Measurements from ENCODE around the gene TAC1.
"Not testable (repeated sequence)": the region's sequence is repeated elsewhere in the genome, so short reads cannot be mapped to it uniquely, and the experiment has no call there.

Gene TAC1

GRCh38 chr7:97770850-97771249 lies 39.0 kb downstream of the TAC1 start:
- H3K9me3 Mint-ChIP-seq: no peaks in the 10 kb centered on the region
- H3K27me3 Mint-ChIP-seq: peaks cover 13% of the 10 kb centered on the region
- no peaks in the 10 kb centered on the region for H3K4me1 Mint-ChIP-seq (ENCODE audit: low read depth)
- H3K36me3 Mint-ChIP-seq (ENCODE audit: low read depth): no peaks in the 10 kb centered on the region
- no peak overlapping the region for H3K4me3 Mint-ChIP-seq
- H3K27ac Mint-ChIP-seq: no peak overlapping the region

GRCh38 chr7:97771576-97771975 lies 39.7 kb downstream of the TAC1 start:
- no peaks in the 10 kb centered on the region for H3K36me3 Mint-ChIP-seq (ENCODE audit: low read depth)
- no peaks in the 10 kb centered on the region for H3K9me3 Mint-ChIP-seq
- H3K4me1 Mint-ChIP-seq (ENCODE audit: low read depth): no peaks in the 10 kb centered on the region
- no peak overlapping the region for H3K4me3 Mint-ChIP-seq
- H3K27me3 Mint-ChIP-seq: peaks cover 18% of the 10 kb centered on the region
- H3K27ac Mint-ChIP-seq: no peak overlapping the region

GRCh38 chr7:97772045-97772901 lies 40.4 kb downstream of the TAC1 start:
- Mint-ChIP-seq H3K4me3 (no peak overlapping the region), H3K27me3 (peaks cover 18% of the 10 kb centered on the region)

GRCh38 chr7:97786398-97786797 lies 54.5 kb downstream of the TAC1 start:
- H3K4me1 Mint-ChIP-seq (ENCODE audit: low read depth); H3K4me3 Mint-ChIP-seq; H3K27ac Mint-ChIP-seq; H3K9me3 Mint-ChIP-seq; H3K27me3 Mint-ChIP-seq; H3K36me3 Mint-ChIP-seq (ENCODE audit: low read depth): not testable (repeated sequence)

More at GRCh38 chr7:97772045-97772901, 40.4 kb downstream of the TAC1 start:
- Mint-ChIP-seq H3K9me3 (no peaks in the 10 kb centered on the region), H3K27ac (no peak overlapping the region), H3K4me1 (ENCODE audit: low read depth) (no peaks in the 10 kb centered on the region), H3K36me3 (ENCODE audit: low read depth) (no peaks in the 10 kb centered on the region)

All from stimulated activated naive CD8-positive, alpha-beta T cell treated with anti-CD3 and anti-CD28 coated beads, Interleukin-15, Interleukin-2, amounts not matched to agents 100 ng/mL and 50 ng/mL, for 24 hours (primary cell).